Activated naive CD8-positive, alpha-beta T cell treated with anti-CD3 and anti-CD28 coated beads for 36 hours (primary cell): ENCODE results near the gene ADCY9. TPM values are rescaled to one million over a fixed set of nuclear protein-coding genes. Genes with fewer than 3 reads are reported as not detected.
"Not testable (repeated sequence)": the region's sequence is repeated elsewhere in the genome, so short reads cannot be mapped to it uniquely, and the experiment has no call there.

Experiments used
- DNase-seq: peaks from one replicate; pipeline ENCODE4 v3.0.0; 2021
- H3K27ac Mint-ChIP-seq: one replicate; pipeline ENCODE4 v1.8.0; 2022; ENCODE audit warnings: mild to moderate bottlenecking, moderate library complexity, mixed read lengths
- H3K27me3 Mint-ChIP-seq: one replicate; pipeline ENCODE4 v1.8.0; 2022; ENCODE audit warnings: mild to moderate bottlenecking, mixed read lengths
- H3K36me3 Mint-ChIP-seq: one replicate; pipeline ENCODE4 v1.8.0; 2021; ENCODE audit warnings: mild to moderate bottlenecking, mixed read lengths
- H3K4me1 Mint-ChIP-seq: one replicate; pipeline ENCODE4 v1.8.0; 2021; ENCODE audit warnings: mixed read lengths
- H3K4me3 Mint-ChIP-seq: one replicate; pipeline ENCODE4 v1.8.0; 2022; ENCODE audit warnings: mild to moderate bottlenecking, moderate library complexity, mixed read lengths
- H3K9me3 Mint-ChIP-seq: one replicate; pipeline ENCODE4 v1.8.0; 2022; ENCODE audit warnings: mixed read lengths
- total RNA-seq, 2 experiments: library from RNA; stranded (reverse); gene quantifications; one replicate each; pipeline ENCODE4 v1.2.3, GENCODE V29; 2021

Gene ADCY9
- 1 to 10 TPM; 3.6 to 4.2 TPM for total RNA-seq

DNA sequence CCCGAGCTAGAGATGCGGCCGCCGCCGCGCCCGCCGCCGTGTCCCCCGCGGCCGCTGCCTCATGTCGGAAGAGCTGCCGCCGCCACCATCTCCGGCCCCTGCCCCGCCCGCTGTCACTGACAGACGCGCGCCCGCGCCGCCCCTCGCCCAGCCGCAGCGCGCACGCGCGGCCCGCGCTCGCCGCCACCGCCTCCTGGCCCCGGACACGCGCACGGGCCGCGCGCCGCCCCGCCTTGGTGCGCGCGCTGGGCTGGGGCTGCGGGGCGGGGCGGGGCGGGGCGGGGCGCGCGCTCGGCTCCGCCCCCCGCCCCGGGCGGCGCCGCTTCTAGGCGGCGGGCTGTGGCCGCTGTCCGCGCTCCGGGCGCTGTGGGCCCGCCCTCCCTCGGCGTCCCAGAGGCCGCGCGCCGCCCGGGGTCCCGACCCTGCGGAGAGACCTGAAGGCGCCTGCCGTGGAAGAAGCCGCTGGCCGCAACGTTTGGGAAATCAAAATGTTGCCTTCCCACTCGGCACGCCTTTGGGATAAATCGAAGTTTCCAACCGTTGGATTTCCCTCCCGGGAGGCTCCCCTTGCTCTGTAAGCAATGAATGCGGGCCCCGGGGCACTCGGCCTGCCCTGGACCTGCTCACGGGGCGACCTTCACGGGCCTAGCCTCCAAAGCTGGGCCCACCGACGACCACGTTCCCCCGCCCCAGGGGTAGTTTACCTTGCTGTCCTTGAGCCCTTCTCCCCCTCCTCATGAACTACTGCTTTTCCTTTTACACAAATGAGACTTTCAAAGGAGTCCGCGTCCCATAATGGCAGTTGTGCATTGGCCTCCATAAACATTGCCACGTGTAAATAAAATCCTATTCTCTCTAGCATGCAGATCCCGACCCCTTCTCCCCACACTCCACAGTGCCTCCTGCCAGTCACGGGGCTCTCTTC, at the start of gene ADCY9:
ADCY9 (minus strand) TSS at position 118 of the 925 bp plus-strand sequence. CDS start 1,000 bp downstream, outside the sequence.
- no peaks in the 10 kb centered on the region for H3K36me3 Mint-ChIP-seq
- DNase-seq, result peak; percentile 85
- peaks cover 29% of the 10 kb centered on the region for H3K4me1 Mint-ChIP-seq
- peak within 1 kb of the TSS; percentile 79 for H3K4me3 Mint-ChIP-seq
- no peaks in the 10 kb centered on the region for H3K9me3 Mint-ChIP-seq
- H3K27me3 Mint-ChIP-seq, result peaks cover 6% of the 10 kb centered on the region
- no peak within 1 kb of the TSS for H3K27ac Mint-ChIP-seq

- Mint-ChIP-seq H3K9me3 (no peaks in the 10 kb centered on the region), H3K27me3 (no peaks in the 10 kb centered on the region), H3K27ac (no peak overlapping the region), H3K36me3 (no peaks in the 10 kb centered on the region), H3K4me1 (no peaks in the 10 kb centered on the region), H3K4me3 (no peak overlapping the region)
- DNase-seq, result no peak
Measured at GRCh38 chr16:4160658-4161430, 44.6 kb upstream of the ADCY9 start.

GRCh38 chr16:4159726-4160125, 43.5 kb upstream of the ADCY9 start:
- no peaks in the 10 kb centered on the region for H3K27me3 Mint-ChIP-seq
- no peak overlapping the region for H3K27ac Mint-ChIP-seq
- no peak overlapping the region for H3K4me3 Mint-ChIP-seq
- no peaks in the 10 kb centered on the region for H3K9me3 Mint-ChIP-seq
- no peak for DNase-seq
- H3K4me1 Mint-ChIP-seq, result no peaks in the 10 kb centered on the region
- no peaks in the 10 kb centered on the region for H3K36me3 Mint-ChIP-seq

- Mint-ChIP-seq H3K27me3 (no peaks in the 10 kb centered on the region), H3K9me3 (no peaks in the 10 kb centered on the region), H3K36me3 (no peaks in the 10 kb centered on the region), H3K27ac (no peak overlapping the region), H3K4me3 (no peak overlapping the region), H3K4me1 (no peaks in the 10 kb centered on the region)
- DNase-seq, result no peak
Measured at GRCh38 chr16:4158143-4159093, 42.2 kb upstream of the ADCY9 start.

DNA sequence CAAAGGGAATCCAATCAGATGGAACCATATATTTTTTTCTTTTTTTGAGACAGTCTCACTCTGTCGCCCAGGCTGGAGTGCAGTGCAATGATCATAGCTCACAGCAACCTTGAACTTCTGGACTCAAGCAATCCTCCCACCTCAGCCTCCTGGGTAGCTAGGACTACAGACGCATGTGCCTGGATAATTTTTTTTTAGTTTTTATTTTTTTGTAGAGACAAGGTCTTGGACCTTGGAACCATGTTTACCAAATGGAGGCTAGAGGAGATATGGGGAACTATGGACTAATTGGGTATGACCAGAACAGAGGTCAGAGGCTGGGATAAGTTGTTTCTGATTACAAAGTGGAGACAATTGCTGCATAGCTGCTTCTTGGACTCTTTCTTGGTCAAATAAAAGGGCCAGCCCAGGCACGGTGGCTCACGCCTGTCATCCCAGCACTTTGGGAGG, 41.2 kb upstream of the ADCY9 start:
- Mint-ChIP-seq H3K4me3 (no peak overlapping the region), H3K4me1 (no peaks in the 10 kb centered on the region), H3K9me3 (no peaks in the 10 kb centered on the region), H3K36me3 (no peaks in the 10 kb centered on the region), H3K27ac (no peak overlapping the region), H3K27me3 (no peaks in the 10 kb centered on the region)
- DNase-seq, result no peak

DNA sequence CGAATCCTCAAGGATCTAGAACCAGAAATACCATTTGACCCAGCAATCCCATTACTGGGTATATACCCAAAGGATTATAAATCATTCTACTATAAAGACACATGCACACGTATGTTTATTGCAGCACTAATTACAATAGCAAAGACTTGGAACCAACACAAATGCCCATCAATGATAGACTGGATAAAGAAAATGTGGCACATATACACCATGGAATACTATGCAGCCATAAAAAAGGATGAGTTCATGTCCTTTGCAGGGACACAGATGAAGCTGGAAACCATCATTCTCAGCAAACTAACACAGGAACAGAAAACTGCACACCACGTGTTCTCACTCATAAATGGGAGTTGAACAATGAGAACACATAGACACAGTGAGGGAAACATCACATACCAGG, 40.3 kb upstream of the ADCY9 start:
- H3K27me3 Mint-ChIP-seq, H3K4me3 Mint-ChIP-seq, DNase-seq, H3K4me1 Mint-ChIP-seq, H3K36me3 Mint-ChIP-seq, H3K9me3 Mint-ChIP-seq, H3K27ac Mint-ChIP-seq: not testable (repeated sequence)

- not testable (repeated sequence) for H3K27ac Mint-ChIP-seq, DNase-seq, H3K36me3 Mint-ChIP-seq, H3K4me3 Mint-ChIP-seq, H3K4me1 Mint-ChIP-seq, H3K9me3 Mint-ChIP-seq, H3K27me3 Mint-ChIP-seq
Measured at GRCh38 chr16:4153364-4153763, 37.1 kb upstream of the ADCY9 start.

DNA sequence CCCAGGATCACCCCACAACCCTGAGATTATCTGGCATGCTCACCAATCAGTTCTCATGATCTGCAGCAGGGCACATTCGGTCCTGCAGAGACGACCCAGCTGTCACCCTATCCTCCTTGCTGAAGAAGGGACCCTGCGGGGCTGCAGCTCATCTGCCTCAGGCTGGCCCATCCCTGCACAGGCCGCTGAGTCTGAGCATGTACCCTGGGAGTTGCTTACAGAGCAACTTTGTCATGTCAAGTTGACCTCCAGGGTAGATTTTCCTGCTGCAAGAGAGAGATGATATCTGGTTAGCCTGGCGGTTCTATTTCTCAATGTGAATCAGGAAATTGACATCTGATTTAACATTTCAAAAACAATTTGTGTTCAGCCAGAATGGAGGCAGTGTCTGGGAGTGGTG, 36.0 kb upstream of the ADCY9 start:
- Mint-ChIP-seq H3K27me3 (no peaks in the 10 kb centered on the region), H3K27ac (no peak overlapping the region), H3K4me3 (no peak overlapping the region), H3K9me3 (no peaks in the 10 kb centered on the region), H3K36me3 (no peaks in the 10 kb centered on the region), H3K4me1 (no peaks in the 10 kb centered on the region)
- no peak for DNase-seq

DNA sequence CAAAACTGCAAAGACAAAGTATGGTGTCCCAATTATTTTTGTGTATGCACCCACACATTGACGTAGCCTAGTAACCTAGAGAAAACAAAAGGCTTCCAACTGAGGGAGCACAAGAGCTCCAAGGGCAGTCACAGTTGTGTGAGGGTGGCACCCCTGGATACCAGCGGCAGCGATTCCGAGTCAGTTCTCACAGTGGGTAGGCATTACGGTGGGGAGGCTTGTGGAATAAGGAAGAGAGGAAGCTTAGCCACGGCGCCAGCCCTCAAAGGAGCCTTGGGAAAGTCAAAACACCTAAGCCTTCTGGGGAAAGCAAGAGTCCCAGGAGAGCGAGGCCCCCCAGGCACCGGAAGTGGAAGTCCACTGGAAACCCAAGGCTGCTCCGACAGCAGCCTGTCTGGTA, 31.0 kb upstream of the ADCY9 start:
- H3K4me1 Mint-ChIP-seq, result peaks cover 2% of the 10 kb centered on the region
- H3K27ac Mint-ChIP-seq, result no peak overlapping the region
- no peaks in the 10 kb centered on the region for H3K27me3 Mint-ChIP-seq
- H3K4me3 Mint-ChIP-seq, result no peak overlapping the region
- no peak for DNase-seq
- H3K9me3 Mint-ChIP-seq, result no peaks in the 10 kb centered on the region
- H3K36me3 Mint-ChIP-seq, result no peaks in the 10 kb centered on the region

- H3K9me3 Mint-ChIP-seq, result no peaks in the 10 kb centered on the region
- peaks cover 3% of the 10 kb centered on the region for H3K4me1 Mint-ChIP-seq
- H3K27me3 Mint-ChIP-seq, result no peaks in the 10 kb centered on the region
- H3K27ac Mint-ChIP-seq, result no peak overlapping the region
- H3K4me3 Mint-ChIP-seq, result no peak overlapping the region
- peak; percentile 3 for DNase-seq
- no peaks in the 10 kb centered on the region for H3K36me3 Mint-ChIP-seq
Measured at GRCh38 chr16:4142268-4142667, 26.0 kb upstream of the ADCY9 start.

DNA sequence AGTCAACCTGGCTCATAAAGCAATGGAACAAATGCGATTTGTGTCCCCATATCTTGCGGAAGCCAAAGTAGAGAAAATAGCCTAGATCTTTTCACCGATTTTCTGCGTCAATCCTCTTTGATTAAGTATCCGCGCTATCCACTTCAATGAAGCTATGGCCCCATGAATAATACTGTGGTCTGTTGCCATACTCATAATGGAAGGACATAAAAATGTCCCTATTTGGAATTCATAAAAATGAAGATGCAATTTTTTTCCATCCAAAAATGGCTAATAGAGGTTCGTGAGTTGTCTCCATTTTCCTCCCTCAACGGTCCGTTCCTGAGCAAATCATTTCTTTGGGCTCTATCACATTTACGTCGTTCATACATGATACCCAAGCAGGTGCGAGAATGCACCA, 25.4 kb upstream of the ADCY9 start:
- Mint-ChIP-seq H3K4me1 (peaks cover 3% of the 10 kb centered on the region), H3K4me3 (no peak overlapping the region), H3K27ac (no peak overlapping the region), H3K36me3 (no peaks in the 10 kb centered on the region), H3K9me3 (no peaks in the 10 kb centered on the region), H3K27me3 (no peaks in the 10 kb centered on the region)
- DNase-seq, result no peak

GRCh38 chr16:4140652-4141051, 24.4 kb upstream of the ADCY9 start:
- Mint-ChIP-seq H3K9me3 (no peaks in the 10 kb centered on the region), H3K27me3 (peaks cover 9% of the 10 kb centered on the region), H3K4me3 (no peak overlapping the region), H3K27ac (no peak overlapping the region), H3K4me1 (peaks cover 3% of the 10 kb centered on the region), H3K36me3 (no peaks in the 10 kb centered on the region)
- no peak for DNase-seq

- Mint-ChIP-seq H3K27ac (no peak overlapping the region), H3K9me3 (no peaks in the 10 kb centered on the region), H3K4me3 (no peak overlapping the region), H3K36me3 (no peaks in the 10 kb centered on the region), H3K4me1 (peaks cover 3% of the 10 kb centered on the region), H3K27me3 (peaks cover 9% of the 10 kb centered on the region)
- no peak for DNase-seq
Measured at GRCh38 chr16:4139968-4140367, 23.7 kb upstream of the ADCY9 start.

DNA sequence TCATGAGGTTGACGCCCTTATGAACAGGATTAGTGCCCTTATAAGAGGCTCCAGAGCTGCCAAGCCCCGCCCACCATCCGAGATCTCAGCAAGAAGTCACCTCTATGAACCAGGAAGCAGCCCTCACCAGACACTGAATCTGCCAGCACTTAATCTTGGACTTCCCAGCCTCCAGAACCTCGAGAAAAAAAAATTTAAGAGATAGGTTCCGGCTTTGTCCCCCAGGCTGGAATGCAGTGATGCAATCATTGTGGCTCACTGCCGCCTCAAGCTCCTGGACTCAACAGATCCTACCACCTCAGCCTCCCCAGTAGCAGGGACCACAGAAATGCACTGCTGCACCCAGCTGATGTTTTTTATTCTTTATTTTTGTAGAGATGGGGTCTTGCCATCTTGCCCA, 22.5 kb upstream of the ADCY9 start:
- Mint-ChIP-seq H3K27me3 (peaks cover 9% of the 10 kb centered on the region), H3K27ac (no peak overlapping the region), H3K4me1 (peaks cover 3% of the 10 kb centered on the region), H3K36me3 (no peaks in the 10 kb centered on the region), H3K9me3 (no peaks in the 10 kb centered on the region), H3K4me3 (no peak overlapping the region)
- DNase-seq, result no peak

DNA sequence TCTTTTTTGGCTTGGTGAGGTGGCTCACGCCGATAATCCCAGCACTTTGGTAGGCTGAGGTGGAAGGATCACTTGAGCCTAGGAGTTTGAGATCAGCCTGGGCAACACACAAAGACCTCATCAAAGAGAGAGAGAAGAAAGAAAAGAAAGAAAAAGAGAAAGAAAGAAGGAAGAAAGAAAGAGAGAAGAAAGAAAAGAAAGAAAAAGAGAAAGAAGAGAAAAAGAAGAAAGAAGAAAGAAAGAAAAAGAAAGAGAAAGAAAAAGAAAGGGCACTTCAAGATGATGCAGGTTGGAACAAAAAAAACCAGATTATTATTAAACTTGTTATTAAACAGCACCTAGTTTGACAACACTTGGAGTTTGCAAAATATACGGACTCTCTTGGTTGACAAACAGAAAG, 21.2 kb upstream of the ADCY9 start:
- H3K36me3 Mint-ChIP-seq, result no peaks in the 10 kb centered on the region
- no peak for DNase-seq
- H3K27me3 Mint-ChIP-seq, result peaks cover 9% of the 10 kb centered on the region
- no peaks in the 10 kb centered on the region for H3K9me3 Mint-ChIP-seq
- H3K27ac Mint-ChIP-seq, result no peak overlapping the region
- H3K4me1 Mint-ChIP-seq, result peaks cover 3% of the 10 kb centered on the region
- no peak overlapping the region for H3K4me3 Mint-ChIP-seq
